Kidney capillary endothelial cell (primary cell): ENCODE measurements around the gene MMP15.

ENCODE experiments used
- DNase-seq: peaks from one replicate; pipeline ENCODE4 v3.0.0-alpha.2; 2018; ENCODE audit warnings: low spot score

MMP15 gene

DNA sequence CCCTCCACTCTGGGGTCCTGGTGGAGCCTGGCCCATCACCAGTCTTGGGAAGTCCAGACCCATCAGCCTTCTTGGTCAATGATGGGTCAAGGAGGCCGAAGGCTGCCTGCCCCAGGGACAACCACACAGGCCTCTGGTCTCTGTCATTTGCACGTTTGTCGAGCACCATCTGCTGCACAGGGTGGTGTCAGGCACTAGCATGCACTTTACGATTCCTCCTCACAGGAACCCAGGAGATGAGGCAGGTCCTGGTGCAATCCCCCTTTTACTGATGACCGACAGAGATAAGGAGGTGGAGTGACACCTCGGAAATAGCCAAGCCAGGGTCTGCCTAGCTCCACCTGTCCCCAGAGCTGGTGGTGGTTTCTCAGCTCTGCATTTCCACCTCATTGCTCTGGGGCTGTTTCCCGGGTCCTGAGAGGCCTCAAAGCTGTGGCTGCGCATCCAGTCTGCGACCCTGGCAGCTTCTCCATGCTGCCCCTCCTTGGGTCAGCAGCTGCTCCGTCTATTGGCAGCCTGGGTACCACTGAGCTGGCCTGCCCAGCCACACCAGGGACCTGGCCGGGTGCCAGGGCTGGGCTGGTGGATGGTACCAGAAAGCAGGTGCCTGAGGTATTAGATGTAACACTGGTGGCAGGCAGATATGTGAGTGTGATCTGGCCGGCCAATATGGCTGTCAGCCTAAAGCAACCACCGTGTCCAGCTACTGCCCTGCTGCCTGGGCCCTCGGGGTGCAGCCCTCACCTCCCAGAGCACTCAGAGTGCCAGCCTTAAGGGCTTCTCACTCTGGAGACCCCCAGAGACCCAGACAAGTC lies 10.0 kb downstream of the MMP15 start:
- no peak for DNase-seq

DNA sequence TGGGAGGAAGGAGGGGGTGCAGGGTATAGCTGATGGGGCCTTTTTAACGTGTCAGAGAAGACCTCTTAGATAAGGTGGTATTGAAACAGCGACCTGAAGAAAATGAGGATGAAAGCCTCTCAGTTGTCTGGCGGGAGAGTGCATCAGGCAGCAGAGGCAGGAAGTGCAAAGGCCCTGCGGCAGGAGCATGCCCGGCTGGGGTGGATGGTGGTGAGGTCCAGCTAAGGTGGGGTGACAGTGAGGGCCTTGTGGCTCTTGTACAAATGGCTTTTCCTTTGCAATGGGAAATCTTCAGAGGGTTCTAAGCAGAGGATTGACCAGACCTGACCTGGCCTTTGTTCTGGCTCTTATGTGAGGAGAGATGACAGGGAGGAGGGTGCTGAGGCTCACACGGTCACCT lies 11.4 kb downstream of the MMP15 start:
- no peak for DNase-seq

DNA sequence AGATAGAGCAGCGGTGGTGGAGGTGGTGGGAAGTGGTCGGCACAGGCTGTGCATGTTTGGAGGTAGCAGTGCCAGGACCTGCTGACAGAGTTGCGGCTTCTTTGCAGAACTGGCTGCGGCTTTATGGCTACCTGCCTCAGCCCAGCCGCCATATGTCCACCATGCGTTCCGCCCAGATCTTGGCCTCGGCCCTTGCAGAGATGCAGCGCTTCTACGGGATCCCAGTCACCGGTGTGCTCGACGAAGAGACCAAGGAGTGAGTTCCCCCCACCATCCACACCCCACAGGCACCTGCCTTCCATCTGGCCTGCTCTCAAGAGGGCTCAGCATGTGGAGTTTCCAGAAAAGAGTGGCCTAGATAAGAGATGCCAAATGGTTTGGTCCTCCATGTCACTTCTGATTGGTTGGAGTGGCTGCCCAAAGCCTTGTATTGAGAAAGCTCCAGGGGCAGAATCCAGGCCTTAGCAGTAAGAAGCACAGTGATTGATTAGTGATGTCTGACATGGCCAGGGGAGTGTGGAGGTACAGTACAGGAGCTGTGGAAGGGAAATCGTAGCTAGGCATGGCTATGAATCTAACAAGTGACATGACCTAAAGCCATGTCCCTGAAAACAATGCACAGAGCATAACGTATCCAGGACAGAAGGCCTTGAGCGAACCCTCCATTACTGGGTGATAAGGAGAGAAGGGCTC lies 12.0 kb downstream of the MMP15 start:
- DNase-seq = no peak

DNA sequence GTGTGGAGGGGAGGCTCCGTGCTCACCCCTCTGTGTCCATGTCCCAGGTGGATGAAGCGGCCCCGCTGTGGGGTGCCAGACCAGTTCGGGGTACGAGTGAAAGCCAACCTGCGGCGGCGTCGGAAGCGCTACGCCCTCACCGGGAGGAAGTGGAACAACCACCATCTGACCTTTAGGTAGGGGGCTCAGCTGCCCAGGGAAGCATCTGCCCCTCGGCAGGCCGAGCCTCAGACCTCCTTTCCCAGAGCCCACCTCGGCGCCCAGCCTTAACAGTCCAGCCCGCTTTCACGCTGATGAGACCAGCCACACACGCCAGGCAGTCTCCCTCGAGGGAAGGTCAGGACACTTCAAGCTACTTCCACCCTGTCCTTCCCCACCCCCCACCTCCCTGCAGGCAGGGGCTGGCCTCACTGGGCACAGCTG lies 12.7 kb downstream of the MMP15 start:
- no peak for DNase-seq

DNA sequence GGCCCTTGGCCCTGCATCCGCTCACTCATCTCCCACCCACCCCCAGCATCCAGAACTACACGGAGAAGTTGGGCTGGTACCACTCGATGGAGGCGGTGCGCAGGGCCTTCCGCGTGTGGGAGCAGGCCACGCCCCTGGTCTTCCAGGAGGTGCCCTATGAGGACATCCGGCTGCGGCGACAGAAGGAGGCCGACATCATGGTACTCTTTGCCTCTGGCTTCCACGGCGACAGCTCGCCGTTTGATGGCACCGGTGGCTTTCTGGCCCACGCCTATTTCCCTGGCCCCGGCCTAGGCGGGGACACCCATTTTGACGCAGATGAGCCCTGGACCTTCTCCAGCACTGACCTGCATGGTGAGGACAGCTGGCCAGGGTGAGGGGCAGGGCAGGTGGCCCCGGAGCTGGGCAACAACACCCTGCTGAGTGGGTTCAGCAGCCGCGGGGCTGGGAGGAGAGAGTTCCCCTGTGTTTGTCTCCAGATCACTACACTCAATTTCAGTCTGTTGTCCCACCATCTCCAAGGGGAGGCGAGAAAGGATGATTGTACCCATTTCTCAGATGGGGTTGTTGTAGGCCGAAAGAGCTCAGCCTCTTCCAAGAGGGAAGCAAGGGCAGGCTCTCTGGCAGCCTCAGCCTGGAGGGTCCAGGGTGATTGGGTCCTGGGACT lies 14.4 kb downstream of the MMP15 start:
- DNase-seq = no peak

DNA sequence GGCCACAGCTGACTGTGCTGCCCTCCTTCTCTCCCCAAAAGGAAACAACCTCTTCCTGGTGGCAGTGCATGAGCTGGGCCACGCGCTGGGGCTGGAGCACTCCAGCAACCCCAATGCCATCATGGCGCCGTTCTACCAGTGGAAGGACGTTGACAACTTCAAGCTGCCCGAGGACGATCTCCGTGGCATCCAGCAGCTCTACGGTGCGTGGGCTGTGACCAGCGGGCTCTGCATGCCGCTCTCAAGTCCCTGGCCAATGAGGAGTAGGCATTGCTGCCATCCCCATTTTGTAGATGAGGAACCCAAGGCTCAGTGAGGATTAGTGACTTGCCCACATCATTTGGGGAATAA lies 14.9 kb downstream of the MMP15 start:
- DNase-seq = no peak

DNA sequence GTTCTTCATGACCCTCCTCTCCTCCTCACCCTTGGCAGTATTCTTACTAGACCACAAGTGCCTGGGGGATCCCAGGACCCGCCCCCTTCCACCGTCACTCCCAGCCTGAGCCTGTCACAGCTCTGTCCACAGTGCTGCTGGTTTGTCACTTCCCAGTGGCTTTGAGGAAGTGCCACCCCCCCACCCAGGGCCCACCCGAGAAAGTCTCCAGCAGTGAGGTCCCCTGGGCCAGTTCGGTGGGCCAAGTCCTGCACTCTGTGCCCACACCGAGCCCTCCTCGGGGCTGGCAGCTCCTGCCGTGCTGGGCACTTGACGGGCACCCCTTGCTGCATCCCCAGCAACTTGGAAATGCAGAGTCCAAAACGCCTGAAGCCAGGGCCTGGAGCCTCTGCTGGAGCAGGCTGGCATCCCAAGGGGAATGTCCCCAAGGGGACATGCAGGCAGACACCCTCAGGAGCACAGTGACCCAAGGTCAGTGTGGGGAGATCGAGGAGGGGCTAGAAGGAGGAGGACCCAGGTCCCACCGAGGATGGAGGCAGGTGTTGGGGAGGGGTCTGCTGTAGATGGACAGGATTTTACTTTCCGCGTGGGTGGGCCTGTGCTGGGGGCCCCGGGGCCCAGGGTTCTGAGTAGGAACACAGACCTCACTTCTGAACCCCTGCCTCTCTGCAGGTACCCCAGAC lies 15.5 kb downstream of the MMP15 start:
- no peak for DNase-seq

DNA sequence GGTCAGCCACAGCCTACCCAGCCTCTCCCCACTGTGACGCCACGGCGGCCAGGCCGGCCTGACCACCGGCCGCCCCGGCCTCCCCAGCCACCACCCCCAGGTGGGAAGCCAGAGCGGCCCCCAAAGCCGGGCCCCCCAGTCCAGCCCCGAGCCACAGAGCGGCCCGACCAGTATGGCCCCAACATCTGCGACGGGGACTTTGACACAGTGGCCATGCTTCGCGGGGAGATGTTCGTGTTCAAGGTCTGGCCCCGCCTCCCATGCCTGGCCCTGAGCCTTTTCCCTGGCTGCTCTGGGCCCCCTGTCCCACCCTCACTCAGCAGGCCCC lies 16.0 kb downstream of the MMP15 start:
- no peak for DNase-seq

DNA sequence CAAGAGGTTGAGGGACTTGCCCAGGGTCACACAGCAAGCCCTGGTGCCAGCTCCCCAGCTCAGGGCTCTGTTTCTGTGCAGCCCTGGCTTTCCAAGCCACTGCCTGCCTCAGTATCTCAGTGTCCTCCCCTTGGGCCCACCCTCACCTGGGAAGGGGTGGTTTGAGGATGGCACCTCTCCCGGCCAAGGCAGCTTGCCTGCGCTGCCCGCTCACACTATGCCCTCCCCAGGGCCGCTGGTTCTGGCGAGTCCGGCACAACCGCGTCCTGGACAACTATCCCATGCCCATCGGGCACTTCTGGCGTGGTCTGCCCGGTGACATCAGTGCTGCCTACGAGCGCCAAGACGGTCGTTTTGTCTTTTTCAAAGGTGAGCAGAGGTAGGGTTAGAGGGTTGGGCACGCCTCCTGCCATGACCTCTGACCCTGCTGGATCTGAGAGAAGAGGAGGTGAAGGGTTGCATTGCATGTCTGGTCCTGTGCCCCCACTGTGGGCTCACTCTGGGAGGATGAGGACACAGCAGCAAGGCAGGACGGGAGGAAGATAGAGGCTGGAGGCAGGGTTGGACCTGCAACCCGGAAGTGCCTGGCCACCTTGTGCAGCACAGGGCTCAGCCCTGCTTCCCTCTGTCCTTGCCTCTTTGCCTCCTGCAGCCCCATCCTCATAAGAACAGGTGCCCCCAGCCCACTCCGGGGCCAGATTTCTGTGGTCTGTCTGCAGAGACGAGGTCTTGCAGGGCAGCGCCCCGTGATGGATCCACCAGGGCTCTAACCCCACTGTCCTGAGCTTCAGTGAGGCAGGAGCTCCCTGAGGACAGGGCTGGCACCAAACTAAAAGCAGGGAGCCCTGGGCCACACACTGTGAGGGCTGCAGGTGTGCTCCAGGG lies 16.7 kb downstream of the MMP15 start:
- no peak for DNase-seq

DNA sequence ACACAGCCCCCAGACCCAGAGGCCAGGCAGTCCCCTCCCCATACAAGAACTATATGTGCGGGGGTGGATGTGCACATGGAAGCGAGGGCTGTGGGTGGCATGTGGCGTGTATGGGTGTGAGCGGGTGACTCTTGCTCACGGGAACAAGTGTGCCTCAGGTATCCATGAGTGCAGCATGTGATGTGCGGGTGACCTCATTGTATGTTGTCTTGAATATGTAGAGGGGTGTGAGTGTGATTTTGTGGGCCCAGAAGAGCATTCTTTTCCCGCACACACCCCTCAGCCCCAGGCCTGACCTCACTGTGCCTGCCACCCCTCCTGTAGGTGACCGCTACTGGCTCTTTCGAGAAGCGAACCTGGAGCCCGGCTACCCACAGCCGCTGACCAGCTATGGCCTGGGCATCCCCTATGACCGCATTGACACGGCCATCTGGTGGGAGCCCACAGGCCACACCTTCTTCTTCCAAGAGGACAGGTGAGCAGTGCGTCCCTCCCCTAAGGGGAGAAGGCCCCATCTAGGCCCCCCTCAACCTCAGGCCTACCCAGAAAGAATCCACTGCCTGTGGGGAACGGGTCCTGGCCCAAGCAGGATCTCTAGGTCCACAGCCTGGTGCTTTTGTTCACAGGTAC lies 17.4 kb downstream of the MMP15 start:
- no peak for DNase-seq

DNA sequence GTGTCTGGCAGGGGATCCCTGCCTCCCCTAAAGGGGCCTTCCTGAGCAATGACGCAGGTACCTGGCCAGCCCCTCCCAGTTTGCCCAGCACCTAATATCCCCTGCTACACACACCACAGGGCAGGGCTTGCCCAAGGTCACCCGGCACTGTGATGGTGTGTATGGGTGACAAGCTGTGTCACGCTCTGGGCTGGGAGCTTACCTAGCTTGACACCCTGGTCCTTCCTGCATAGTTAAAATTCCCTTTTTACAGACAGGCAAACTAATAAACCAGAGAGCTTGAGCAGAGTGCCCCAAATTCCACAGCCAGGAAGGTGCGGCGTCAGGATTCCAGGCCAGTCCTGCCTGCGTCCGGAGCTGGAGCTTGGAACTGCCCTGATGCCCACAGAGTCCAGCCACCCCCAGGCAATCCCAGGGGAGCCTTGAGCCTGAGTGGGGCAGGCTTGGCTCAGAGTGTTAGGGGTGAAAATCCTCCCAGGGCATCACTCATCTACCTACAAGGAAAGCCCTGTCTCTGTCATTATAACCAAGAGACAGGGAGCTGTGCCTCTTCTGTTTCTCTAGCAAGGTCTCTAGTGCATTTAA lies 18.1 kb downstream of the MMP15 start:
- DNase-seq = no peak

DNA sequence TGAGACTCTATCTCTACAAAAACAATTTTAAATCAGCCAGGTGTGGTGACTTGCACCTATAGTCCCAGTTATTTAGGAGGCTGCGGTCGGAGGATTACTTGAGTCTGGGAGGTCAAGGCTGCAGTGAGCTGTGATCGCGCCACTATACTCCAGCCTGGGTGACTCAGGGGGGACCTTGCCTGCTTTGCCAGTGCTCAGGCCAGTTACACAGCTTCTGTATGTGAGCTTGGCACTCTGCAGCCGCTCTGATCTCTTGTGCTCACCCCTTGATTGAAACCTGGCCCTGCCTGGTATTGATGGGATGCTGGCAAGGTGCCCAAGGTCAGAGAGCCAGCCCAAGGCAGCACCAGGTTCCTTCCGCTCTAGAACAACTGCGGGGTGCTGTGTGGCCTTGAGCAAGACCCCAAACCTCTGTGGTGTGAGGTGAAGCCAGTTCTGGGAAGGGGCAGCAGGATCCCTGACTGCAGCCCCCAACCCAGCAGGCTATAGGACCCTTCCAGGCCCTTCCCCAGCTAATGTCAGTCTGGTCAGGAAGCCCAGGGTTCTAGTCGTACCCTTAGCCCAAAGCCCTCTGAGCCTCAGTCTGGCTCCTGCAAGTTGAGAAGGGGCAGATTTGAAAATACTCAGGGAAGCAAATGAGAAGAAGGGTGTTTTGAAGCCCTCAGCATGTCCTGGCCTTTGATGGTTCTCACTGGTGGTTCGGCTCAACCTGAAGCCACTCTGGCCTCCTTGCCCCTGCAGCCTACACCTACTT lies 18.9 kb downstream of the MMP15 start:
- no peak for DNase-seq

DNA sequence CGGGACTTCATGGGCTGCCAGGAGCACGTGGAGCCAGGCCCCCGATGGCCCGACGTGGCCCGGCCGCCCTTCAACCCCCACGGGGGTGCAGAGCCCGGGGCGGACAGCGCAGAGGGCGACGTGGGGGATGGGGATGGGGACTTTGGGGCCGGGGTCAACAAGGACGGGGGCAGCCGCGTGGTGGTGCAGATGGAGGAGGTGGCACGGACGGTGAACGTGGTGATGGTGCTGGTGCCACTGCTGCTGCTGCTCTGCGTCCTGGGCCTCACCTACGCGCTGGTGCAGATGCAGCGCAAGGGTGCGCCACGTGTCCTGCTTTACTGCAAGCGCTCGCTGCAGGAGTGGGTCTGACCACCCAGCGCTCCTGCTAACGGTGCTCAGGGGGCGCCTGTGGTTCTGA lies 19.5 kb downstream of the MMP15 start:
- DNase-seq = no peak

DNA sequence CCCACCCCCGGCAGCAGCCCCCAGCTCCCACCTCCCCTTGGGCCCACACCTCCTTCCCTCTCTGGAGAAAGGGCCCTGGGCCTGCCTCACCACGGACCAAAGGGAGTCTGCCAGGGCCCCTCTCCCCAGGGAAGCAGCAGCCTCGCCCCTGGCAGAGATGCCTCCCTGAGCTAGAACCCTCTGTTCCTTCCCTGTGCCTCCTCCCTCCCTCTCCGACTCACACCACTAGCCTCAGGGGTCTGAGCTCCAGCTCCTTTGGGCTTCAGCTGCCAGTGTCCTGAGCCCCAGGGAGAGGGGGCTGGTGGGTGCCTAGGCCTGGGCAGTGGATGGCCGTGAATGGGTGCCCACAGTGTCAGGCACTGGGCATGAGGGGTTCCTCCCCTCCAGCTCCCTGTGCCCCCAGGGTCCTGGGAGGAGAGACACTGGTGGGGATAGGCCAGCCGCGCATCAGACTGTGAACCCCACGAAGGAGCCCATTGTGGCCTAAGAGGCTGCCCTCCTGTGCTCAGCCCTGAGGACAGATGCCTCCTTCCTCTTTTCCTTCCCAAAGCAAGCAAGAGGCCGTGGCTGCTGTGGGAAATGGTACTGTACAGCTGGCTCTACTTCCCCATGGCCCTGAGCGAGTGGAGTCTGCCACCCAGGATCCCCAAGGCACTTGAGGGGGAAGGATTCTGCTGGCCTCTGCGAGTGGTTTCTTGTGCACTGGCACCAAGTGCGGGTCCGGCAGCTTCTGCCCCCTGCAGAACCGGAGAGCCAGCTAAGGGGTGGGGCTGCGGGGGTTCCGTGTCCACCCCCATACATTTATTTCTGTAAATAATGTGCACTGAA lies 20.7 kb downstream of the MMP15 start:
- no peak for DNase-seq

DNA sequence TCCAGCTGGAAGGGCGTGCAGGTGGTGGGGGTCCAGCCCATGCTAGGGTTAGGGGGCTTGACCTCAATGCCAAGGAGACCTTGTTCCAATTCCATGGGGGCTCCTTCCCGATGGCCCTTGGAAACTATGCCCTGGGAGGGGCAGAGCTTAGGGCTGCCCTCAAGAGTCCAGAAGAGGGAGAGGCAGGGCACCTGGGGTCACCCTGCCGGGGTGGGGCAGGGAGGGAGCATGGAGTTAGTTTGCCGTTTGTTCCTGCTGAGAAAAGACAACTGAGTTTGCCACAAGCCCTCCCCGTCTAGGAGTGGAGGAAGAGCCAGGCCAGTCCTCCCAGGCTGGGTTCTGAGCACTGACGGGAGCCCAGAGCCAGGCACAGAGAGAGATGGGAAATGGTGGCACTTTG lies 21.4 kb downstream of the MMP15 start:
- DNase-seq = no peak

DNA sequence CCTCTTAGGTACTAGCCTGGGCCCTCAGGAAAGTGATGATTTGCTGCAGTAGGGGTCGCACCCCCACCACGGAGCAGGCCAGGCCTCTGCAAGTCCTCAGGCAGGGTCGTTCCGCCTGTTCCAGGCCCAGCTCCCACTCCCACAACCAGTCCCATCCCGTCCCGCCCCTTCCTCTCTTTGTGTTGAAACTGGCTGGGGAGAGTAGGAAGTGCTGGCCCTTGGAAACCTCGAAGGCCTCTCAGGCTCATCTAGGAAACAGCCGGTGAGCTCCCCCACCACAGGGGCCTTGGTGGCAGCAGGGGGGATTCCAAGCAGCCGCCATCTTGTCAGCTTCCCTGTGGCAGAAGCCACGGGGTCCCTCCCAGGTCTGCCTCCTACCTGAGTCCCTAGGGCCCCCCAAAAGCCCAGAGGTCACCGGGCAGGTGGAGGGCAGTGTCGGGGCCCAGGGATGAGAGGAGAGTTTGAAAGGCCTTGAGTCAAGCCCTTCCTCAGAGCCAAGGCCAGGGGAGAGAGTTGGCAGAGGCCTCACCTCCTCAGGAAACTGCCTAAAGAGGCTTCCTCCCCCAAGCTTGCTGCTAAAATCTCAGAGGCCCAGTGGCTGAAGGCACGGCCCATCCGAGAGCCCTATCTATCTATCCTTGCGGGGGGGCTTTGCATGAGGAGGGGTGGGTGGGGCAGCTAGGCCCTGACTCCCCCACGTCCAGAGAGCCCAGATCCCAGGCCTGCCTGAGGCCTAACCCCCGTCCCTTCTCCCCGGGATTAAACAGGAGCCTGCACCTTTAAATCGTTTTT lies 22.2 kb downstream of the MMP15 start:
- DNase-seq = no peak

DNA sequence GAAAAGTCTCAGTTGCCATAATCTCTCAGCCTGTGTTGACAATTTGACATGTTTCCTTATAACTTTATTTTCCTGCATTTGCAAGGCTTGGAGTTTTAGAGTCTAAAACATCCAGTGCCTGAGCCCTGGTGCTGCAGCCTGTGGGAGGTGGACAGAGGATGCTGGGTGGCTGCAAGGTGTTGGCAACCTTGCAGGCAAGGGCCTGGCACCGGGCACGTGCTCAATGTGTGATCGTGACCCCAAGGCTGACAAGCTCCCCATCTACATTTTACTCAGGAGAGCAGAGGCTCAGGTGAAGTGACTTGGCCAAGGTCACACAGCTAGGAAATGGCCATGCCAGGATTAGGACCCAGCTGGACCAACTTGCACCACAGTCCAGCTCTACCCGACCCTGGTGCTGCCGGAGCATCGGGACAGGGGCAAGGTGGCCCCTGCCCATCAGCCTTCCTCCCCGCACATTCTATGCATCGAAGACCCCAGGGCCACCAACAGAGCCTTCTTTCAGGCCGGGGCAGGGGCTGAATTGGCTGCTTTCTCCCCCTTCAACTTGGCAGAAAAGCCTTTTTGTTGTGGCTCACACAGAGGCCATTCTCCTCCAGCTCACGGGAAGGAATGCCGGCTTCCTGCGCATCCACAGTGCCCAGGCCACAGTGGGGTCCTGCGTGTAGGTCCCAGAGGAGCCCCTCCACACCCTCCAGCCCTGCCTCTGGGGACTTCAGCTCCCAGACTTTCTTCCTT lies 23.1 kb downstream of the MMP15 start:
- no peak for DNase-seq
